Tibial artery (tissue), 4 donors: ENCODE results near the gene FGF9.

ENCODE experiments used
- DNase-seq, 2 donors: peaks; one replicate each; pipeline ENCODE4 v3.0.0-alpha.2; 2019
- H3K27ac ChIP-seq, 2 donors: fragments of 200-600 bp; sonication (generic) in 1 of 2; 1 replicate in 1 of 2; 2 replicates in 1 of 2; pipeline ENCODE4 v1.5.1; 2018 to 2019; ENCODE audit warnings: mild to moderate bottlenecking in 1 of 2
- H3K27me3 ChIP-seq, 2 donors: fragments of 200-600 bp; sonication (generic) in 1 of 2; one replicate each; pipeline versions ENCODE4 v1.5.1 to v1.6.0; 2016 to 2019
- H3K36me3 ChIP-seq, 3 donors: fragments of 200-600 bp; sonication (generic) in 2 of 3; one replicate each; pipeline ENCODE4 v1.5.1; 2016 to 2019; ENCODE audit warnings: mild to moderate bottlenecking in 2 of 3
- H3K4me1 ChIP-seq, 4 donors: fragments of 200-600 bp; sonication (generic) in 2 of 4; 1 replicate in 3 of 4; 2 replicates in 1 of 4; pipeline ENCODE4 v1.5.1; 2016 to 2019
- H3K4me3 ChIP-seq, 2 donors: fragments of 200-600 bp; sonication (generic) in 1 of 2; 1 replicate in 1 of 2; 2 replicates in 1 of 2; pipeline ENCODE4 v1.5.1; 2018 to 2019; ENCODE audit warnings: mild to moderate bottlenecking in 2 of 2
- H3K9me3 ChIP-seq, 3 donors: fragments of 200-600 bp; sonication (generic) in 1 of 3; one replicate each; pipeline ENCODE4 v1.5.1; 2016 to 2019
- CTCF ChIP-seq, 2 experiments: fragments of 200-600 bp in 1 of 2; fragments of 450-650 bp in 1 of 2; IDR thresholded peaks; one replicate each; pipeline ENCODE4 v1.5.1; 2017 to 2019; ENCODE audit warnings: antibody characterized with exemption in 2 of 2, mild to moderate bottlenecking in 1 of 2, moderate library complexity in 1 of 2
- intact Hi-C: fragments of 100-400 bp; cut with DNase I; formaldehyde crosslinking; loops from one replicate; pipeline ENCODE4 v1.15.0; 2023; ENCODE audit warnings: low total_unique reads

FGF9 gene

DNA sequence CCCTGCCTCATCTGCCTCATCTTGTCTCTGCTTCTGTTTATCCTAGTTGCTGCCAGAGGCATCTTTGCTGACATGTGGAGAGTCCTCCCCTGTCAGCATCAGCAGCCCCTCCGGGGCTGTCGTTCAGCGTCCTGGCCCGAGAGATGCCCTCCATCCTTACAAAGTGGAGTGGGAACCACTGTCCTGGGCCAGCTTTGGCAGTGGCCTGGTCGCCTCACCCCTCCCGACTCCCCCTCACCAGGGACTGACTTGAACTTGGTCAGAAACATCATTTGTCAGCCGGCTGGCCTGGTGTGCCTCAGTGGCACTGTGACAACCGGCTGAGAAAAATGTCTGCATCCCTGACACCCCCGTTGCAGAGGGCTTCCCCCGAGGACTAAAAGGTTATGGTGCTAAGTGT, 20.6 kb downstream of the FGF9 start:
- H3K9me3 ChIP-seq, result no peaks in the 10 kb centered on the region
- DNase-seq, result no peak
- no peak overlapping the region for H3K4me3 ChIP-seq
- H3K36me3 ChIP-seq, result no peaks in the 10 kb centered on the region
- intact Hi-C loops, result no loop called here
- no peaks in the 10 kb centered on the region for H3K27me3 ChIP-seq
- no peak overlapping the region for H3K27ac ChIP-seq
- no peaks in the 10 kb centered on the region for H3K4me1 ChIP-seq
- TF ChIP-seq CTCF (IDR thresholded peaks at IDR 0.05), result no peak

GRCh38 chr13:21691928-21692327, 21.1 kb downstream of the FGF9 start:
- no peak for DNase-seq
- no peaks in the 10 kb centered on the region for H3K9me3 ChIP-seq
- no peaks in the 10 kb centered on the region for H3K27me3 ChIP-seq
- no peak overlapping the region for H3K4me3 ChIP-seq
- no peak overlapping the region for H3K27ac ChIP-seq
- intact Hi-C loops, result no loop called here
- TF ChIP-seq CTCF (IDR thresholded peaks at IDR 0.05), result no peak
- no peaks in the 10 kb centered on the region for H3K4me1 ChIP-seq
- H3K36me3 ChIP-seq, result no peaks in the 10 kb centered on the region

GRCh38 chr13:21694831-21695230, 24.0 kb downstream of the FGF9 start:
- TF ChIP-seq CTCF (IDR thresholded peaks at IDR 0.05), result no peak

GRCh38 chr13:21695546-21695945, 24.7 kb downstream of the FGF9 start:
- TF ChIP-seq CTCF (IDR thresholded peaks at IDR 0.05), result no peak
- no peak overlapping the region for H3K4me3 ChIP-seq
- intact Hi-C loops, result no loop called here

More at GRCh38 chr13:21694831-21695230, 24.0 kb downstream of the FGF9 start:
- no peak overlapping the region for H3K4me3 ChIP-seq
- no peak overlapping the region for H3K27ac ChIP-seq
- H3K9me3 ChIP-seq, result no peaks in the 10 kb centered on the region
- intact Hi-C loops, result no loop called here
- DNase-seq, result no peak
- H3K4me1 ChIP-seq, result no peaks in the 10 kb centered on the region
- H3K36me3 ChIP-seq, result no peaks in the 10 kb centered on the region
- H3K27me3 ChIP-seq, result no peaks in the 10 kb centered on the region

GRCh38 chr13:21696865-21697448, 26.1 kb downstream of the FGF9 start:
- intact Hi-C loops, result no loop called here
- Histone ChIP-seq H3K9me3 (no peaks in the 10 kb centered on the region), H3K27ac (no peak overlapping the region), H3K27me3 (no peaks in the 10 kb centered on the region), H3K4me1 (no peaks in the 10 kb centered on the region), H3K36me3 (no peaks in the 10 kb centered on the region), H3K4me3 (no peak overlapping the region)
- no peak for TF ChIP-seq CTCF (IDR thresholded peaks at IDR 0.05)
- DNase-seq, result no peak

More at GRCh38 chr13:21695546-21695945, 24.7 kb downstream of the FGF9 start:
- Histone ChIP-seq H3K27me3 (no peaks in the 10 kb centered on the region), H3K9me3 (no peaks in the 10 kb centered on the region), H3K4me1 (no peaks in the 10 kb centered on the region), H3K36me3 (no peaks in the 10 kb centered on the region), H3K27ac (no peak overlapping the region)
- DNase-seq, result no peak
